K562 (cell line): ENCODE data around the gene ERC2. TPM values are rescaled to one million over a fixed set of nuclear protein-coding genes. Genes with fewer than 3 reads are reported as not detected.

Experiments used
- ATAC-seq: fragments of 200-7000 bp; cut with Tn5 transposase; 3 replicates; pipeline ENCODE4 v1.9.1; 2020; ENCODE audit warnings: moderate library complexity
- BruUV-seq: library from RNA; stranded (reverse); fragments of 400-500 nt; replicated peaks from 2 replicates; lab custom pipeline; 2021; lab: Mats Ljungman, UMichigan
- CTCF ChIA-PET: fragments of 300-600 bp; formaldehyde crosslinking; extraction: SDS; loops from one replicate; lab custom pipeline; 2021; ENCODE audit warnings: low intra/inter-chr PET ratio; lab: Yijun Ruan, JAX
- POLR2A ChIA-PET: fragments of 300-600, 350-650 bp; sonication (Branson Sonifier 250); formaldehyde crosslinking; extraction: SDS; loops from one replicate; lab custom pipeline; 2021; ENCODE audit warnings: antibody characterized with exemption, inconsistent platforms; lab: Yijun Ruan, JAX
- DNase-seq, 4 experiments: peaks; one replicate each; pipeline versions ENCODE4 v3.0.0 to v3.0.0-alpha.2; 2011 to 2018; ENCODE audit warnings: low spot score in 3 of 4, mixed read lengths in 3 of 4; ENCODE audit errors: extremely low read depth in 1 of 4
- FAIRE-seq: peaks from 2 replicates; lab custom pipeline; 2011; peaks lifted over from hg19 to GRCh38; lab: Jason Lieb, UNC
- H2AFZ ChIP-seq: 2 replicates; pipeline ENCODE4 v1.6.0; 2011; ENCODE audit warnings: low read depth, low read length, control low read depth, inconsistent platforms
- H3K27ac ChIP-seq: fragments of 200-600 bp; 3 replicates; pipeline ENCODE4 v1.8.0; 2011; ENCODE audit warnings: low read depth, mild to moderate bottlenecking, control low read depth, inconsistent platforms, low read length, moderate library complexity, mixed read lengths; ENCODE audit errors: extremely low read depth
- H3K27me3 ChIP-seq, 2 experiments: fragments of 300-600 bp in 1 of 2; 2 replicates in 1 of 2; 3 replicates in 1 of 2; pipeline versions ENCODE4 v1.6.0 to v1.8.0; 2011; ENCODE audit warnings: inconsistent platforms in 2 of 2, low read length in 2 of 2, mild to moderate bottlenecking in 1 of 2, mixed read lengths in 1 of 2, moderate library complexity in 1 of 2; ENCODE audit not compliant: control insufficient read depth in 2 of 2, insufficient read depth in 2 of 2
- H3K36me3 ChIP-seq: fragments of 300-600 bp; 3 replicates; pipeline ENCODE4 v1.8.0; 2011; ENCODE audit warnings: mild to moderate bottlenecking, low read length, inconsistent platforms; ENCODE audit not compliant: control insufficient read depth, insufficient read depth
- H3K4me1 ChIP-seq, 2 experiments: fragments of 200-600 bp in 1 of 2; replicated peaks in 1 of 2; 2 replicates in 1 of 2; 3 replicates in 1 of 2; pipeline versions ENCODE4 v1.5.1 to v1.8.0; 2011; ENCODE audit warnings: inconsistent platforms in 2 of 2, low read length in 2 of 2, mild to moderate bottlenecking in 1 of 2, mixed read lengths in 1 of 2, moderate library complexity in 1 of 2; ENCODE audit not compliant: control insufficient read depth in 2 of 2, insufficient read depth in 2 of 2
- H3K4me2 ChIP-seq: 2 replicates; pipeline ENCODE4 v1.6.1; 2011; ENCODE audit warnings: low read length, control low read depth, inconsistent platforms, mixed read lengths; ENCODE audit not compliant: insufficient read depth
- H3K4me3 ChIP-seq: fragments of 200-600 bp; sonication (generic), shearing (Covaris generic); 2 replicates; pipeline ENCODE4 v1.5.1; 2016; ENCODE audit warnings: control low read depth, inconsistent platforms
- H3K79me2 ChIP-seq: fragments of 200-600 bp; 3 replicates; pipeline ENCODE4 v1.8.0; 2011; ENCODE audit warnings: low read length, inconsistent platforms; ENCODE audit not compliant: control insufficient read depth, insufficient read depth
- H3K9ac ChIP-seq, 2 experiments: 2 replicates each; pipeline versions ENCODE4 v1.6.0 to v1.6.1; 2011; ENCODE audit warnings: low read depth in 2 of 2, low read length in 2 of 2, control low read depth in 1 of 2, inconsistent platforms in 1 of 2, mild to moderate bottlenecking in 1 of 2, mixed read lengths in 1 of 2; ENCODE audit not compliant: insufficient read depth in 1 of 2
- H3K9me1 ChIP-seq: one replicate; pipeline ENCODE4 v1.6.0; 2011; ENCODE audit warnings: inconsistent platforms, mild to moderate bottlenecking, low read length, moderate library complexity; ENCODE audit not compliant: control insufficient read depth, insufficient read depth
- H3K9me3 ChIP-seq: replicated peaks from 2 replicates; pipeline ENCODE4 v1.5.1; 2011; ENCODE audit warnings: low read depth, low read length, inconsistent platforms; ENCODE audit not compliant: control insufficient read depth, insufficient read depth
- H4K20me1 ChIP-seq: replicated peaks from 2 replicates; pipeline ENCODE4 v1.6.1; 2011; ENCODE audit warnings: low read length, inconsistent platforms, mixed read lengths; ENCODE audit not compliant: control insufficient read depth, insufficient read depth
- CEBPB ChIP-seq: fragments of 450-650 bp; IDR thresholded peaks from 2 replicates; pipeline ENCODE4 v1.6.1; 2016; ENCODE audit warnings: missing genetic modification characterization, missing compliant biosample characterization
- HMG20B ChIP-seq: fragments of 250-450 bp; sonication (Bioruptor Pico); IDR thresholded peaks from 2 replicates; pipeline ENCODE4 v1.5.0; 2021; ENCODE audit warnings: mild to moderate bottlenecking
- MCM3 ChIP-seq: fragments of 450-650 bp; IDR thresholded peaks from 2 replicates; pipeline ENCODE4 v1.6.1; 2016
- NFATC3 ChIP-seq: fragments of 450-650 bp; IDR thresholded peaks from 2 replicates; pipeline ENCODE4 v1.6.1; 2017; ENCODE audit warnings: mild to moderate bottlenecking
- PRPF4 ChIP-seq: fragments of 200-400 bp; formaldehyde crosslinking; IDR thresholded peaks from one replicate; pipeline ENCODE4 v1.6.1; 2017; ENCODE audit warnings: low read length, low read depth, mild to moderate bottlenecking; ENCODE audit not compliant: insufficient read depth, poor library complexity, severe bottlenecking
- RBM25 ChIP-seq: fragments of 200-400 bp; formaldehyde crosslinking; IDR thresholded peaks from 2 replicates; pipeline ENCODE4 v1.6.1; 2018; ENCODE audit warnings: low read length, low read depth, moderate library complexity; ENCODE audit not compliant: severe bottlenecking
- RBM34 ChIP-seq: fragments of 200-400 bp; formaldehyde crosslinking; IDR thresholded peaks from 2 replicates; pipeline ENCODE4 v1.6.1; 2018; ENCODE audit warnings: low read length, borderline replicate concordance; ENCODE audit not compliant: insufficient read depth
- TEAD4 ChIP-seq, 2 experiments: sonication (generic) in 1 of 2; formaldehyde crosslinking in 1 of 2; IDR thresholded peaks; 2 replicates each; pipeline versions ENCODE4 v1.6.1 to v1.8.0; 2012 to 2022; ENCODE audit warnings: borderline replicate concordance in 1 of 2, inconsistent platforms in 1 of 2, low read length in 1 of 2, mild to moderate bottlenecking in 1 of 2, missing genetic modification reagents in 1 of 2
- ZNF232 ChIP-seq: sonication (generic); formaldehyde crosslinking; IDR thresholded peaks from 2 replicates; pipeline ENCODE4 v1.8.0; 2022; ENCODE audit warnings: mild to moderate bottlenecking, missing genetic modification reagents
- ZNF316 ChIP-seq: fragments of 450-650 bp; IDR thresholded peaks from 2 replicates; pipeline ENCODE4 v1.6.1; 2016
- WGBS: fragments of 100-300 bp; shearing (Covaris generic); methylation state at CpG from one replicate; pipeline ENCODE4 v1.1.6; 2016; ENCODE audit warnings: low coverage, mixed read lengths; ENCODE audit not compliant: insufficient coverage; ENCODE audit errors: missing lambda C conversion rate; 5-methylcytosine and 5-hydroxymethylcytosine counted together
- in situ Hi-C: fragments of 300-500 bp; cut with MboI; formaldehyde crosslinking; loops from 4 replicates; pipeline ENCODE4 v1.15.0; 2018; ENCODE audit warnings: inconsistent platforms, mixed read lengths
- intact Hi-C: fragments of 100-400 bp; cut with micrococcal nuclease; formaldehyde crosslinking; loops from 2 replicates; pipeline ENCODE4 v1.14.2; 2022
- polyA plus RNA-seq, 8 experiments: library from polyadenylated mRNA; depleted of rRNA in 4 of 8; stranded (reverse) in 5 of 8; unstranded in 3 of 8; fragments of >200 nt; fragmentation: Nextera tagmentation in 2 of 8; fragmentation: Illumina TruSeq in 1 of 8; extraction: Ambion mirVana in 2 of 8; extraction: Trizol in 1 of 8; gene quantifications; 2 replicates each; pipeline versions ENCODE4 v1.2.1 to v1.2.3, GENCODE V29; 2011 to 2014; ENCODE audit warnings: inconsistent platforms in 1 of 8, missing spikeins in 1 of 8
- total RNA-seq, 7 experiments: library from RNA; depleted of rRNA in 6 of 7; stranded (reverse); fragments of >200 nt in 6 of 7; fragmentation: Illumina TruSeq in 2 of 7; extraction: Trizol in 2 of 7; gene quantifications; 2 replicates each; pipeline versions ENCODE4 v1.2.1 to v1.2.3, GENCODE V29; 2011 to 2021; ENCODE audit warnings: low replicate concordance in 1 of 7
- TF ChIP-seq, protein P1 (sequence below): fragments of 250-450 bp; sonication (Bioruptor Pico); IDR thresholded peaks from 2 replicates; pipeline ENCODE4 v1.8.0; 2021; ENCODE audit warnings: mild to moderate bottlenecking, moderate library complexity
- TF ChIP-seq, protein P2 (sequence below): fragments of 250-450 bp; sonication (Bioruptor Pico); IDR thresholded peaks from 2 replicates; pipeline ENCODE4 v1.4.0; 2020; ENCODE audit warnings: mild to moderate bottlenecking, moderate library complexity, borderline replicate concordance
- TF ChIP-seq, protein P3 (sequence below): sonication (generic); formaldehyde crosslinking; IDR thresholded peaks from 2 replicates; pipeline ENCODE4 v1.8.1; 2023; ENCODE audit warnings: mild to moderate bottlenecking, missing genetic modification reagents
- TF ChIP-seq, protein P4 (sequence below): fragments of 250-450 bp; sonication (Bioruptor Pico); IDR thresholded peaks from 2 replicates; pipeline ENCODE4 v1.5.0; 2021
- TF ChIP-seq, protein P5 (sequence below), 2 experiments: fragments of 450-650 bp in 1 of 2; sonication (generic) in 1 of 2; formaldehyde crosslinking; conservative IDR thresholded peaks; 2 replicates each; pipeline versions ENCODE4 v1.4.0 to v1.8.1; 2020 to 2022; ENCODE audit warnings: mild to moderate bottlenecking in 1 of 2, missing genetic modification reagents in 1 of 2

The ERC2 gene
- total and polyA plus RNA-seq, 9 of the 15 experiments (the other 6 are each of a cell fraction or from before 2014, with no cell fraction given): 0.04 to 0.18 (median 0.07) TPM; not detected in 2

DNA sequence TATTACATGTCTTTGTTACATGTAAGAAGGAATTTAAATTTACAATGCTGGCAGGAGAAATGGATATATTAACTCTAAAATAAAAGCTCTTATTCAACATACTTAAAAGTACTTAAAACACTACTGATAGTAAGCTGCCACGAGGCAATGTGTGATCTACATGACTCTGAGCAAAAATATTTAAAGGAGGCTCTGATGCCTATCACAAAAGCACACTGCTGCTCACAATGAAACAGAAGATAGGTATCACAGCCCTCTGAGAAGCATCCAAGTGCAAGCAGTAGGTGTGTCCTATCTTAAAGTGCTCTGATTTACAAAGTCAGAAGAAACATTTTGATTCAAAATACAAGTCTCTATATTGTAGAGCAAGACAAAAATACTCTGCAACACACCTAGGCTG is 610.0 kb downstream of the ERC2 start:
- Histone ChIP-seq H3K9ac (no peak overlapping the region), H3K4me2 (no peak overlapping the region), H4K20me1 (no peaks in the 10 kb centered on the region), H3K27me3 (no peaks in the 10 kb centered on the region), H3K36me3 (no peaks in the 10 kb centered on the region), H3K4me1 (no peaks in the 10 kb centered on the region), H3K9me3 (no peaks in the 10 kb centered on the region), H3K9me1 (no peaks in the 10 kb centered on the region), H3K79me2 (no peaks in the 10 kb centered on the region), H3K4me3 (no peak overlapping the region), H2AFZ (no peak overlapping the region), H3K27ac (no peak overlapping the region)
- CTCF ChIA-PET: no interaction called here
- 0% methylated on average over 1 of the region's 1 CpG for WGBS
- no TSS peak for BruUV-seq
- in situ Hi-C loops: no loop called here
- POLR2A ChIA-PET: no interaction called here
- DNase-seq (no peak), ATAC-seq (no peak), FAIRE-seq (no peak)
- intact Hi-C loops: no loop called here
- TF ChIP-seq, protein P1, sequence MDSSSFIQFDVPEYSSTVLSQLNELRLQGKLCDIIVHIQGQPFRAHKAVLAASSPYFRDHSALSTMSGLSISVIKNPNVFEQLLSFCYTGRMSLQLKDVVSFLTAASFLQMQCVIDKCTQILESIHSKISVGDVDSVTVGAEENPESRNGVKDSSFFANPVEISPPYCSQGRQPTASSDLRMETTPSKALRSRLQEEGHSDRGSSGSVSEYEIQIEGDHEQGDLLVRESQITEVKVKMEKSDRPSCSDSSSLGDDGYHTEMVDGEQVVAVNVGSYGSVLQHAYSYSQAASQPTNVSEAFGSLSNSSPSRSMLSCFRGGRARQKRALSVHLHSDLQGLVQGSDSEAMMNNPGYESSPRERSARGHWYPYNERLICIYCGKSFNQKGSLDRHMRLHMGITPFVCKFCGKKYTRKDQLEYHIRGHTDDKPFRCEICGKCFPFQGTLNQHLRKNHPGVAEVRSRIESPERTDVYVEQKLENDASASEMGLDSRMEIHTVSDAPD (CRISPR knock-in tag): no peak
- no peak for TF ChIP-seq MCM3
- TF ChIP-seq PRPF4: no peak
- no peak for TF ChIP-seq CEBPB (tag)
- TF ChIP-seq RBM34: no peak
- TF ChIP-seq, protein P2, sequence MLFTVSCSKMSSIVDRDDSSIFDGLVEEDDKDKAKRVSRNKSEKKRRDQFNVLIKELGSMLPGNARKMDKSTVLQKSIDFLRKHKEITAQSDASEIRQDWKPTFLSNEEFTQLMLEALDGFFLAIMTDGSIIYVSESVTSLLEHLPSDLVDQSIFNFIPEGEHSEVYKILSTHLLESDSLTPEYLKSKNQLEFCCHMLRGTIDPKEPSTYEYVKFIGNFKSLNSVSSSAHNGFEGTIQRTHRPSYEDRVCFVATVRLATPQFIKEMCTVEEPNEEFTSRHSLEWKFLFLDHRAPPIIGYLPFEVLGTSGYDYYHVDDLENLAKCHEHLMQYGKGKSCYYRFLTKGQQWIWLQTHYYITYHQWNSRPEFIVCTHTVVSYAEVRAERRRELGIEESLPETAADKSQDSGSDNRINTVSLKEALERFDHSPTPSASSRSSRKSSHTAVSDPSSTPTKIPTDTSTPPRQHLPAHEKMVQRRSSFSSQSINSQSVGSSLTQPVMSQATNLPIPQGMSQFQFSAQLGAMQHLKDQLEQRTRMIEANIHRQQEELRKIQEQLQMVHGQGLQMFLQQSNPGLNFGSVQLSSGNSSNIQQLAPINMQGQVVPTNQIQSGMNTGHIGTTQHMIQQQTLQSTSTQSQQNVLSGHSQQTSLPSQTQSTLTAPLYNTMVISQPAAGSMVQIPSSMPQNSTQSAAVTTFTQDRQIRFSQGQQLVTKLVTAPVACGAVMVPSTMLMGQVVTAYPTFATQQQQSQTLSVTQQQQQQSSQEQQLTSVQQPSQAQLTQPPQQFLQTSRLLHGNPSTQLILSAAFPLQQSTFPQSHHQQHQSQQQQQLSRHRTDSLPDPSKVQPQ (CRISPR knock-in tag): no peak
- TF ChIP-seq, protein P3, sequence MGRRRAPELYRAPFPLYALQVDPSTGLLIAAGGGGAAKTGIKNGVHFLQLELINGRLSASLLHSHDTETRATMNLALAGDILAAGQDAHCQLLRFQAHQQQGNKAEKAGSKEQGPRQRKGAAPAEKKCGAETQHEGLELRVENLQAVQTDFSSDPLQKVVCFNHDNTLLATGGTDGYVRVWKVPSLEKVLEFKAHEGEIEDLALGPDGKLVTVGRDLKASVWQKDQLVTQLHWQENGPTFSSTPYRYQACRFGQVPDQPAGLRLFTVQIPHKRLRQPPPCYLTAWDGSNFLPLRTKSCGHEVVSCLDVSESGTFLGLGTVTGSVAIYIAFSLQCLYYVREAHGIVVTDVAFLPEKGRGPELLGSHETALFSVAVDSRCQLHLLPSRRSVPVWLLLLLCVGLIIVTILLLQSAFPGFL: no peak
- no peak for TF ChIP-seq RBM25
- no peak for TF ChIP-seq TEAD4 (IDR thresholded peaks at IDR 0.05; ENCODE audit: low read length)
- no peak for TF ChIP-seq TEAD4 (CRISPR knock-in tag; IDR thresholded peaks at IDR 0.05; ENCODE audit: borderline replicate concordance)
- TF ChIP-seq, protein P4, sequence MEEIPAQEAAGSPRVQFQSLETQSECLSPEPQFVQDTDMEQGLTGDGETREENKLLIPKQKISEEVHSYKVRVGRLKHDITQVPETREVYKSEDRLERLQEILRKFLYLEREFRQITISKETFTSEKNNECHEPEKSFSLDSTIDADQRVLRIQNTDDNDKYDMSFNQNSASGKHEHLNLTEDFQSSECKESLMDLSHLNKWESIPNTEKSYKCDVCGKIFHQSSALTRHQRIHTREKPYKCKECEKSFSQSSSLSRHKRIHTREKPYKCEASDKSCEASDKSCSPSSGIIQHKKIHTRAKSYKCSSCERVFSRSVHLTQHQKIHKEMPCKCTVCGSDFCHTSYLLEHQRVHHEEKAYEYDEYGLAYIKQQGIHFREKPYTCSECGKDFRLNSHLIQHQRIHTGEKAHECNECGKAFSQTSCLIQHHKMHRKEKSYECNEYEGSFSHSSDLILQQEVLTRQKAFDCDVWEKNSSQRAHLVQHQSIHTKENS (CRISPR knock-in tag): no peak
- no peak for TF ChIP-seq NFATC3
- TF ChIP-seq ZNF316: no peak
- TF ChIP-seq HMG20B (CRISPR knock-in tag): no peak
- TF ChIP-seq ZNF232 (CRISPR knock-in tag): no peak
- TF ChIP-seq, protein P5, sequence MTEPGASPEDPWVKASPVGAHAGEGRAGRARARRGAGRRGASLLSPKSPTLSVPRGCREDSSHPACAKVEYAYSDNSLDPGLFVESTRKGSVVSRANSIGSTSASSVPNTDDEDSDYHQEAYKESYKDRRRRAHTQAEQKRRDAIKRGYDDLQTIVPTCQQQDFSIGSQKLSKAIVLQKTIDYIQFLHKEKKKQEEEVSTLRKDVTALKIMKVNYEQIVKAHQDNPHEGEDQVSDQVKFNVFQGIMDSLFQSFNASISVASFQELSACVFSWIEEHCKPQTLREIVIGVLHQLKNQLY (CRISPR knock-in tag; conservative IDR thresholded peaks at IDR 0.05): no peak
